Activated naive CD8-positive, alpha-beta T cell treated with anti-CD3 and anti-CD28 coated beads, Interleukin-2, amount 50 U/mL, for 16 hours (primary cell): ENCODE measurements around the gene OSM.

Source experiments
- DNase-seq: peaks from one replicate; pipeline ENCODE4 v3.0.0-alpha.2; 2020; ENCODE audit warnings: low read depth, low spot score

The OSM gene

GRCh38 chr22:30266445-30267381 is at the start of gene OSM:
Gene OSM (minus strand): TSS chr22:30266851. CDS start chr22:30266799, 52 bp downstream.
- no peak for DNase-seq

DNA sequence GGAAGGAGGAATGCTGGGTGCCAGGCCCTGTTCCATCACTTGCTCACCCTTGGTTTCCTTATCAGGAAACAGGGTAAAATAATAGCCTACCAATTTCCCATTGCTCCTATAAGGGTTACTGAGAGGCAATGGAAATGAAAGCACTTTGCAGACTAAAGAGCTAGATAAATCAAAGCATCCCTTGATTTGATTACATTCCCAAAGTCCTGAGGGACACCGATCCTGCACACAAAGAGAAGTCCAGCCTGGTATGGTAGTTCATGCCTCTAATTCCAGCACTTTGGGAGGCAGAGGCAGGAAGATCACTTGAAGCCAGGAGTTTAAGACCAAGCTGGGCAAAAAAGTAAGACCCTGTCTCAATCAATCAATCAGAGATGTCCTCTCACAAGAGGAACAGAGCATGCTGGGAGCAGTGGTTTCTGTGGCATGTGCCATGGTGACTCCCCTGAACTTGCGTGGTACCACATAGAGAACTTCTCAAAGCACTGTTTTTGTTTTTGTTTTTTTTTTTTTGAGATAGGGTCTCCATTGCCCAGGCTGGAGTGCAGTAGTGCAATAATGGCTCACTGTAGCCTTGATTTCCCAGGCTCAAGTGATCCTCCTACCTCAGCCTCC is 49.4 kb upstream of the OSM start:
- DNase-seq: no peak

DNA sequence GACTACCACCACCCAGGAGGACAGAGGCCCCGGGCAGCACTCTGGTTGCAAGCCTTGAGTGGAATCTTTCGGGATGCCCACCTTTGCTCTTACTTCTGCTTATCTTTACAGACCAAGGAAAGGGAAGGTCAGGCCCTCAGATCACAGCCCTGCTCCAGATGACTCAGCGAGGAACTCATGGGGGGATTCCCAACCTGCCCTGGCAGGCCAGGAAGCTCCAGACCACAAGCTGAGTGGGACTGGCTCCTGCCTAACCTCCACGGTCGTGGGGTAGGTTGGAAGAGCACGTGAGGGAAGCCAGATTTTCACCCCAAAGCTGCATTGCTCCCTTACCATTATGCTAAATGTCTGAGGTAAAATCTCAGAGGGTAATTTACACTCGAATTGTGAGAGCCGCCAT is 48.3 kb upstream of the OSM start:
- DNase-seq: no peak

GRCh38 chr22:30313527-30314363 is 47.1 kb upstream of the OSM start:
- no peak for DNase-seq

DNA sequence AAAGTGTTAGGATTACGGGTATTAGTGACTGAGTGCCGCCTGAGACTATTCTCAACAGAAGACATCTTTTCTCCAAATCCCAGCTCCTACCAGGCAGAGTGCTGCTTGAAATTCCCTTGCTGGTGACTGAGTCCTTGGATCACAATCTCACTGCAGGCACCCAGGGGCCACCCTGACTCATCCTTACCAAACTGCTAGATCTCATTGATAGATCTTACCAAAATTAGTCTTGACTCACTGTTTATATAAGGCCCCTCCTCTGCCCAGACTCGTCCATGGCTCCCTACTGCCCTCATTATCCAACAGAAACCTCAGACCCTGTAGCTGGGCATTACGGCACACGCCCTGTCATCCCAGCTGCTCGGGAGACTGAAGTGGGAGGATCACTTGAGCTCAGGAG is 45.4 kb upstream of the OSM start:
- DNase-seq: no peak

DNA sequence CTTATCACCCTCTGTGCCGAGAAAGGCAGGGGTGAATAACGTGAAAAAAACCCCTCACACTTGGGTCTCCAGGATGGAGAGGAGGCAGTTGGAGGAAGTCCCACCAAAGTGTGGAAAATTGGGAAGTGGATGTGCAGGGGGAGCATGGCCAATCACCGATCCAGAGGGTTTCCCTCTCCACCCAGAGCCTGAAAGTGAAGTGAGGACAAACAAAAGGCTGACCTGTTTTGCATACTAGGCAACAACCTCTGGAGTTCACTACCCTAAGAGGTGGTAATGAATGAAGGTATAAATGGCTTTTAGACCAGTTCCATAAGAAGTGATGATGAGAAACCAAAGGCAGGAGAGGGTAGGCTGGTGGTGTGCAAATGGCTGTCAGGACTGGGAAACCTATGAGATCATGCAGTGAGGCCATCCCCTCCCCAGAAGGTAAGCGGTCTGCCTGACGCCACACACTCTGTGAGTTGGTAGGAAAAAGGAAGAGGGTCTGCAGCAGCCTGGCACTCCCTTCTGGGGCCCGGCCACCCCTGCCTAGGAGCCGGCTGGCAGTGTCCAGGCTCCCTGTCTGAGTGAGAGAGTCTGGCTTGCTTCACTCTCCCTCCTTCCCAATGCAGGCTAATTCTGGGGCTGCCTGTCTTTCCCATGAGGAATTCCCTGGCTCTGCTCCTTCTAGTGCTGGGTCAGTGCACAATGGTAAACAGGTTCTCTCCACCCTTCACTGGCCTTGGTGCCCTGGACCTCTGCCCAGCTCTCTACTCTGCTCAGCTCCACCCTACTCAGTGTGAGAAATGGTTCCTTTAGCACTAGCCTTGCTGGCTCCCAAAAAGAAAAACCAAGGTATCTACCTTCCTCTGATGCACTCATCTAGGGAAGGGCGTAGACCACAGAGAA is 44.5 kb upstream of the OSM start:
- no peak for DNase-seq

GRCh38 chr22:30309951-30310741 is 43.5 kb upstream of the OSM start:
- no peak for DNase-seq

DNA sequence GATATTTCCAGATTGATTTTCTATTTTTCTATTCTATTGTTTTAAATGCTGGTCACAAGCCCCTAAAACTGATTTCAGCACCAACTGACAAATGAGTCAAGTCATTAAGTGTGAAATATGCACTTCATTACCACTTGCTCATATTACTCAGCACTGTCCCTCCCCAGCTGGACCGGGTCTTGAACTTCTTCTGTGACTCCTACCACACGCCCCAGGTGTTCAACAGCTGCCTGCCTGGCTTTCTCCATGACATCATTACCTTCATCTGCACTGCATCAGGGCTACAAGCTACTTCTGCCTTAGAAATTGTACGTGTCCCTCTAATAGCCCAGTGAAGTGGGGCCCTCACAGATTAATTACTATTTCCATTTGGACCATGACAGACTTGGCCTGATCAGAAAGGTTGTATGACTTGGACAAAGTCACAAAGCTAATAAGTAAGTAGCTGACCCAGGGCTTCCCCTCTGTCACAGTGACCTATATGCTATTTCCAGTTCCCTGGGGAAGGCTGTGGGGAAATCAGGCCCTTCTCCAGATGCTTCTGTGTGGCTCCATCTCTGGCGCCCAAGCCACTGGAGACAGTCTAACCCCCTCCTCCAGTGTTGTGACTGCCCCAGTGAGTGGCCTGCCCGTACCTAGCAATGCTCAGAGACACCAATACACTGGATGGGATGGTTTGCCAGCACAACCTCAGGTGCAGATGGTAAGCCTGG is 42.0 kb upstream of the OSM start:
- DNase-seq: no peak

DNA sequence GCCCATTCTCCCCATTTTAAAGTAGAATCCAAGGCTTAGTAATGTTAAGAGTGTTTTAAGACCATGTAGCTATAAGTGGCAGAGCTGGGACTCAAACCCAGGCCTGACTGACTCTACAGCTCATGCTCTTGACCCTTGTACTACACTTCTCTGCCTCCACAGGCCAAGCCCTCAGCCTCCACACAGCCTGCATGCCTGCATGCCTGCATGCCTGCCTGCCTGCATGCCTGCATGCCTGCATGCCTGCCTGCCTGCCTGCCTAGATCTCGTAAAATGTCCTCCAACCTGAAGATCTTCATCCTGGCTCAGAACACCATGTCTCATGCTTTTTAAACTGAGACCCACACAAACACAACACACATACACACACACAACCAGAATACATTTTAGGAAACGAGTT is 41.4 kb upstream of the OSM start:
- DNase-seq: no peak

DNA sequence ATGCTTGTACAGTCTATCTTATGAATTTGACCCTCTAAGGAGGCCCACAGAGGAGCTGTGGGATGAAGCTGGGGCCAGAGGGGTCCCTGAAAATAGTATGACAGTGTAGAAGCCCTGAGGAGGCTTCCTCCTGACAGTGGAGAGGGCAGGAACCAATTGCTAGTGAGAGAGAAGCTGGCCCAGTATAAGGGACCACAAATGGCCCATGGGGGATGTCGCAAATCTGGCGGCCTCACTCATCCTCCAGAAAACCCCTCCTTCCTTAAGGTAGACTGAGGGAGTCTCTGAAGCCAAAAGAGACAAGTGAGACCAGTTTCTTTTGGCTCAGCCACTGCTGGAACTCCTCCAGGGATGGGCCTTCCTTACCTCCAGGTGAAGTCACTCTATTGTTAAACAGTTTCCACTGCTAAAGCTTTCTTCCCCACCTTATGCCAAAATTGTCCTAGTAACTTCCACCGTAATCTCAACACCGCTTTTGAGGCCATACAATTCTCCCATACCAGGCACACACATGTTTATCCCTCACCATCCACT is 40.5 kb upstream of the OSM start:
- DNase-seq: no peak

DNA sequence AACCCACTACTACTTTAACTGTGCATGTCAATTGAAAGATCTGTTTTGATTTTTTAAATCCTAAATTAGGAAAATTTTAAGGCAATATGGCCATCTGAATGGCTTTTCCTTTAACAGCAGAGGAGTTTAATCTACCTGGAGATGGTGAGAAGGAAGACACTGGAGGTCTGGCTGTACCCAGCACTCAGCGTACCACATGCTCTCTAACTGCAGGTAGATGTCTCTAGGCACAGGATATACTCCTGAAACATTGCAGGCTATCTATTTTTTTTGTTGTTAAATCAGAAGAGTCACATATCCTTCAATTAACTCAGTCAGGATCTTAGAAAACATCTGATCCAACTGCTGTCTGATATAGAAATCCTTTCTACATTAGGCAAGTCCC is 40.0 kb upstream of the OSM start:
- no peak for DNase-seq

DNA sequence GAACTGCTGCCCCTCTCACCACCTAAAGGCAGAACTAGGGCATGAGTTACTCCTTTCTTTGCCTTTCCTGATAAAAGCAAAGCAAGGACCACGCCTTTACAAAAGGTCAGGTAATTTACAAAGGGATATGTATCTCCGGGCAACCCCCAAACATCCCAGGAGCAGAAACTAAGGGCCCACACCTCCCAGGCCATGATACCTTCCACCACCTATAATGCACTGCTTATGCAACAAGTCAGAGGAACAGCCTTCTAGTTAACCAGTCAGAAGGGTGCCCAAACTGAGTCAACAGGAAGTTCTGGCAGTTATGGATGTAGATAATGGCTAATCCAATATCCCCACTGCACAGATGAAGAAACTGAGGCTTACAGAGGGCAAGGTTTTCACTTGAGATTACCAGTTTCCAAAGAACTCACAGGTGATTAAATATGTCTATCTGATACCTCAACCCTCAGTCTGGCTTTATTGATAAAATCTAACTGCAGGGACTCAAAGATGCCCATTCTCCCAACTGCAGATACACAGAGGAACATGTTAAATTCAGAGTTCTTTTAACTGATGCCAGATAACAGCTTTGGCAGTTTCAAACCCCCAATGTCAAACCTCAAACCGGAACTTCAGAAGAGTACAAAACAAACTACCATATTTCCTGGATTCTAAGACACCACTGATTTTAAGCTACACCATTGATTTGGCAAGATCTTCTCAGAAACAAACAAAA is 39.4 kb upstream of the OSM start:
- DNase-seq: no peak

GRCh38 chr22:30305519-30305905 is 38.9 kb upstream of the OSM start:
- no peak for DNase-seq

GRCh38 chr22:30304495-30305244 is 38.0 kb upstream of the OSM start:
- DNase-seq: no peak

DNA sequence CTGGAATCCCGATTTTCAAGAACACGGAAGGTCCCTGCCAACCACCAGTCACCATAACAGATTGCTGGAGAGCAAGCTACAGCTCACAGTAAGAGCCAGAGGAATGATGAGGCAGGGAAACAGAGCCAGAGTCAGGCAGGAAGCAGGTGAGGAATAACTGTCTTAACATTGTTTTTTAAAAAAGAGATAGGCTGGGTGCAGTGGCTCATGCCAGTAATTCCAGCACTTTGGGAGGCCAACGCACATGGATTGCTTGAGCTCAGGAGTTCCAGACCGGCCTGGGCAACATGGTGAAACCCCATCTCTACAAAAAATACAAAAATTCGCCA is 36.1 kb upstream of the OSM start:
- DNase-seq: no peak

GRCh38 chr22:30301995-30302809 is 35.6 kb upstream of the OSM start:
- no peak for DNase-seq

GRCh38 chr22:30299322-30299721 is 32.7 kb upstream of the OSM start:
- no peak for DNase-seq
